H1 (cell line): Measurements from ENCODE around the gene TMEM235. TPM values are rescaled to one million over a fixed set of nuclear protein-coding genes. Genes with fewer than 3 reads are reported as not detected.

Experiments
- CTCF ChIP-seq, 3 experiments: IDR thresholded peaks; 1 replicate in 2 of 3; 2 replicates in 1 of 3; pipeline versions ENCODE4 v1.5.1 to v1.6.1; 2011; ENCODE audit warnings: low read length in 3 of 3, mild to moderate bottlenecking in 3 of 3, inconsistent platforms in 2 of 3, low read depth in 1 of 3, moderate library complexity in 1 of 3; ENCODE audit not compliant: insufficient read depth in 1 of 3; ENCODE audit errors: control extremely low read depth in 1 of 3
- SUZ12 ChIP-seq: fragments of 200-600 bp; sonication (generic); IDR thresholded peaks from 2 replicates; pipeline ENCODE4 v1.6.1; 2012; ENCODE audit warnings: mild to moderate bottlenecking, inconsistent platforms, low read length, moderate library complexity, mixed read lengths
- polyA plus RNA-seq, 7 experiments: library from polyadenylated mRNA; depleted of rRNA in 3 of 7; stranded (reverse) in 5 of 7; unstranded in 2 of 7; fragments of >200 nt in 5 of 7; fragments of 200-250 nt in 2 of 7; gene quantifications; 1 replicate in 5 of 7; 2 replicates in 1 of 7; 4 replicates in 1 of 7; pipeline versions ENCODE4 v1.2.1 to v1.2.3, GENCODE V29; 2011 to 2013; ENCODE audit warnings: missing spikeins in 2 of 7, mixed read lengths in 2 of 7
- total RNA-seq: library from RNA; stranded (reverse); fragmentation: NEBNext Ultra II Directional; extraction: Animal tissue kit (Norgen Biotek cat#: 25700); gene quantifications from 2 replicates; pipeline ENCODE4 v1.2.1, GENCODE V29; 2021

The TMEM235 gene
- total and polyA plus RNA-seq, 2 of the 8 experiments (the other 6 are each of a cell fraction or from before 2014, with no cell fraction given) = 0.05 to 0.15 TPM

- TF ChIP-seq CTCF (IDR thresholded peaks at IDR 0.05; ENCODE audit: control extremely low read depth in 1 of 3, insufficient read depth in 1 of 3, low read depth in 1 of 3, low read length in 3 of 3) (no peak), SUZ12 (no peak)
Measured at GRCh38 chr17:78228176-78228575, 3.3 kb upstream of the TMEM235 start (continued).
